Measurements from ENCODE around the gene SMOC2. TPM values are rescaled to one million over a fixed set of nuclear protein-coding genes. Genes with fewer than 3 reads are reported as not detected.

Gene SMOC2
- total RNA-seq, 6 experiments from 2014 or later: 0.42 to 3.5 (median 1.2) TPM

DNA sequence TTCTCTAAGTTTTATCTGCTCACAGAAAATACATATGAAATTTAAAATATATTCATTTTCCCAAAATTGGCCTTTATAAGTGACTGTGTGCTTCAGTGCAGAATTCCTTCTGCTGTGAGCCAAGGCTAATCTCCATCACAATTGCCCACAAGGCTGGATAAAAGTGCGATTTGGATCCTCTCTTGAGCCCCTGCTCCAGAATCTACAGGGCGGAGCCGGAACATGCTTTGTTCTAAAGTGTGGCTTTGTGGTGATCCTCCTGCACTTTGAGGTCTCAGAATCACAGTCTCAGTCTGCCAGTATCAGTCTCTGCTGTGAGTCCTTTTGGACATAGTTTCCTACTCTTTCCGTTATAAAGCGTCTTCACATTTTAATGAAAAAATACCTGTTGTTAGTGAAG is 28.9 kb downstream of the SMOC2 start:
- 66% methylated on average over 5 of the region's 5 CpGs for WGBS (ENCODE audit: insufficient coverage, low coverage, low lambda C conversion rate, missing lambda C conversion rate)
- intact Hi-C loops (cut with DNase I): no loop called here
- TF ChIP-seq, protein P1, sequence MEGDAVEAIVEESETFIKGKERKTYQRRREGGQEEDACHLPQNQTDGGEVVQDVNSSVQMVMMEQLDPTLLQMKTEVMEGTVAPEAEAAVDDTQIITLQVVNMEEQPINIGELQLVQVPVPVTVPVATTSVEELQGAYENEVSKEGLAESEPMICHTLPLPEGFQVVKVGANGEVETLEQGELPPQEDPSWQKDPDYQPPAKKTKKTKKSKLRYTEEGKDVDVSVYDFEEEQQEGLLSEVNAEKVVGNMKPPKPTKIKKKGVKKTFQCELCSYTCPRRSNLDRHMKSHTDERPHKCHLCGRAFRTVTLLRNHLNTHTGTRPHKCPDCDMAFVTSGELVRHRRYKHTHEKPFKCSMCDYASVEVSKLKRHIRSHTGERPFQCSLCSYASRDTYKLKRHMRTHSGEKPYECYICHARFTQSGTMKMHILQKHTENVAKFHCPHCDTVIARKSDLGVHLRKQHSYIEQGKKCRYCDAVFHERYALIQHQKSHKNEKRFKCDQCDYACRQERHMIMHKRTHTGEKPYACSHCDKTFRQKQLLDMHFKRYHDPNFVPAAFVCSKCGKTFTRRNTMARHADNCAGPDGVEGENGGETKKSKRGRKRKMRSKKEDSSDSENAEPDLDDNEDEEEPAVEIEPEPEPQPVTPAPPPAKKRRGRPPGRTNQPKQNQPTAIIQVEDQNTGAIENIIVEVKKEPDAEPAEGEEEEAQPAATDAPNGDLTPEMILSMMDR (IDR thresholded peaks at IDR 0.05): no peak
- no peak for TF ChIP-seq POLR2A (IDR thresholded peaks at IDR 0.05)

DNA sequence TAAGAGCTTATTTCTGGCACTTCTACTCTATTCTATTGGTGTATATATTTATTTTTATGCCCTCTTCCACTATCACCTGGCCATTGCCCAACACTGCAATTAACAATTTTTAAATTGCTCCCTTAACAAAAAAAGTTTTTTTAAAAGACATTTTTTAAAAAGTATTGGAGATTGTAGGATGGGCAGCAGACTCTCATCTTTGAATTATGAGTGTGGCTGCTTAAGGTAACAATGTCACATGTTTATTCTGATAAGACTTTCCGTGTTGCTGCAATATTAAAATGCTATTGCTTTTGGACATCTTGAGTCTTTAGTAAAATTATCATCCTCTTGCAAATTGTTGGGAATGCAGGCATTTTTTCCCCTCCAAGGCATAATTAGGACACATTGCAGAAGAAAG is 31.4 kb downstream of the SMOC2 start:
- Histone ChIP-seq H3K27me3 (no peaks in the 10 kb centered on the region), H3K27ac (no peak overlapping the region), H3K9me3 (no peaks in the 10 kb centered on the region), H3K4me1 (no peaks in the 10 kb centered on the region), H3K4me3 (no peak overlapping the region), H3K36me3 (no peaks in the 10 kb centered on the region)
- ATAC-seq (no peak), DNase-seq (no peak)
- intact Hi-C loops (cut with DNase I): no loop called here
- TF ChIP-seq, protein P1 (IDR thresholded peaks at IDR 0.05): no peak
- TF ChIP-seq POLR2A (IDR thresholded peaks at IDR 0.05): no peak
- WGBS (ENCODE audit: insufficient coverage, low coverage, low lambda C conversion rate, missing lambda C conversion rate): 57% methylated on average over 1 of the region's 1 CpG

More for the DNA sequence above, 28.9 kb downstream of the SMOC2 start:
- H3K27me3 ChIP-seq: no peaks in the 10 kb centered on the region
- H3K4me1 ChIP-seq: no peaks in the 10 kb centered on the region
- DNase-seq: no peak
- ATAC-seq: no peak
- no peak overlapping the region for H3K4me3 ChIP-seq
- no peaks in the 10 kb centered on the region for H3K36me3 ChIP-seq
- H3K9me3 ChIP-seq: no peaks in the 10 kb centered on the region
- H3K27ac ChIP-seq: no peak overlapping the region

DNA sequence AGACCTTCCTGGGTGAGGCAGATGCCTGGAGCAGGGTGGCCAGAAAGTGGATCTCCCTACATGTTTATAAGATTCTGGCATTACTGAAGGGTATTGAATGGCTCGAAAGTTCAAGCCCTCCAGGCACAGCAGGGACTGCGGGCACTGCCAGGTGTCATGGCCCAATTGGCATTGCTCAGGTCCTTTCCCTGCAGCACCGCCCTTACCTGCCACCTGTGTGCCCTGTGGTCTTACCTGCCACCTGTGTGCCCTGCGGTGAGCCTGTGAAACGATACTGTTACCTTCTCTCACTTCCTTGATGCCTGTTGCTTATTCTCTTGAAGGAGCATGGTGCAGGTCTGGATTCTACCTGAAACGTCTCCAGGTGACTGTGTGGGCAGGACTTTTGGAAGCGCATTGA is 32.2 kb downstream of the SMOC2 start:
- H3K4me3 ChIP-seq: no peak overlapping the region
- DNase-seq: no peak
- H3K9me3 ChIP-seq: no peaks in the 10 kb centered on the region
- H3K36me3 ChIP-seq: no peaks in the 10 kb centered on the region
- ATAC-seq: no peak
- intact Hi-C loops (cut with DNase I): no loop called here
- TF ChIP-seq, protein P1 (IDR thresholded peaks at IDR 0.05): no peak
- no peak for TF ChIP-seq POLR2A (IDR thresholded peaks at IDR 0.05)
- H3K27ac ChIP-seq: no peak overlapping the region
- H3K4me1 ChIP-seq: no peaks in the 10 kb centered on the region
- no peaks in the 10 kb centered on the region for H3K27me3 ChIP-seq
- 48% methylated on average over 2 of the region's 7 CpGs for WGBS (ENCODE audit: insufficient coverage, low coverage, low lambda C conversion rate, missing lambda C conversion rate)

DNA sequence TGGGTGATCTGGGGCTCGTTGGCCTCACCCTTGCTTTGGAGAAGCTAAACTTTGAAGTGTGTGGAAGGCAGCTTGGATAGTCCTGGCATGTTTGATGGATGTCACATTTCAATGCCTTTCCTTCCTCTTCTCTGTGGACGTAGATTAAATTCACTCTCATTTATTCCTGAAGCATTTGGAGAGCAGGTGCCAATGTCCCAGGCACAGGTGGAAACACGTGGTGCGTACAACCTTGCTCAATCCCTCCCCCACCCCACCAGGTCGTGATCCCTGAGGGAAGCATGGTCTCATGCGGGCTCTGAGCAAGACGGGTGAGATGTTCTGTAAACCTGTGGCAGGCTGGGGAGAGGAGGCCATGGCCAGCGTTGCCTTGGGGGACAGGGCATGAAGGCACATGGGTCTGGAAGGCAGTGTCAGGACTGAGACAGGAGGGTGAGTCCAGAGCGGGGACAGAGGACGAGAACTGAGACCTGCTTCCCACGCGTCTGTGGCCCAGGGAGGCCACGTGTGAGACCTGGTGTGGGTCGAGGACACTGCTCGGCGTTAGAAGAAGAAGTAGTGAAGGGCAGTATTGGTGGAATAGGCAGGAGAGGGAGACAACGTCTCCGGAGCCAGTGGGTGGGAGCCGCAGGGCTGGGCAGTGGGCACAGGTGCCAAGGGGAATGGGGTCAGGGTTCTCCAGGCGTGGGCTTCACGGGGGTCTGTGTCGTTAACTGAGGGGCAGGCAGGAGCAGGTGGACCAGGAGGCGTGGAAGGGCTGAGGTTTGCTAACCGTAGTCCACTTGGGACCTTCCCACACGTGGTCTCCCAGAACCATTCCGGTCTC is 34.4 kb downstream of the SMOC2 start:
- Histone ChIP-seq H3K27me3 (no peaks in the 10 kb centered on the region), H3K9me3 (no peaks in the 10 kb centered on the region), H3K4me3 (no peak overlapping the region), H3K4me1 (no peaks in the 10 kb centered on the region), H3K27ac (no peak overlapping the region), H3K36me3 (no peaks in the 10 kb centered on the region)
- TF ChIP-seq, protein P1 (IDR thresholded peaks at IDR 0.05): no peak
- no peak for TF ChIP-seq POLR2A (IDR thresholded peaks at IDR 0.05)
- intact Hi-C loops (cut with DNase I): no loop called here
- ATAC-seq (peak in 1 of 4 donors; percentile 23), DNase-seq (no peak)
- 49% methylated on average over 13 of the region's 26 CpGs for WGBS (ENCODE audit: insufficient coverage, low coverage, low lambda C conversion rate, missing lambda C conversion rate)
